Colon (tissue), 2 donors: Measurements from ENCODE around the gene CTIF.

Source experiments
- FAIRE-seq: peaks from 2 replicates; lab custom pipeline; 2012; peaks lifted over from hg19 to GRCh38; lab: Jason Lieb, UNC
- donor health status: control.
- donor health status: control.

CTIF gene

GRCh38 chr18:48851599-48851960, 312.7 kb downstream of the CTIF start:
- no peak for FAIRE-seq

- no peak for FAIRE-seq
These were observed 313.5 kb downstream of the CTIF start for GRCh38 chr18:48852292-48852691.

GRCh38 chr18:48852794-48853193, 314.0 kb downstream of the CTIF start:
- FAIRE-seq, result no peak

GRCh38 chr18:48853588-48853987, 314.8 kb downstream of the CTIF start:
- FAIRE-seq, result no peak

GRCh38 chr18:48854780-48855179, 315.9 kb downstream of the CTIF start:
- FAIRE-seq, result no peak

GRCh38 chr18:48855422-48856377, 316.9 kb downstream of the CTIF start:
- no peak for FAIRE-seq

GRCh38 chr18:48857023-48857694, 318.3 kb downstream of the CTIF start:
- FAIRE-seq, result no peak

GRCh38 chr18:48858676-48859075, 319.8 kb downstream of the CTIF start:
- no peak for FAIRE-seq

GRCh38 chr18:48859311-48860268, 320.8 kb downstream of the CTIF start:
- FAIRE-seq, result no peak

GRCh38 chr18:48860269-48861180, 321.7 kb downstream of the CTIF start:
- FAIRE-seq, result no peak

- no peak for FAIRE-seq
These were observed 322.4 kb downstream of the CTIF start for GRCh38 chr18:48861181-48861708.

GRCh38 chr18:48862132-48862531, 323.3 kb downstream of the CTIF start:
- no peak for FAIRE-seq

- FAIRE-seq, result no peak
These were observed 323.9 kb downstream of the CTIF start for GRCh38 chr18:48862678-48863270.

- FAIRE-seq, result no peak
These were observed 324.7 kb downstream of the CTIF start for GRCh38 chr18:48863432-48864065.

- no peak for FAIRE-seq
These were observed 326.0 kb downstream of the CTIF start for GRCh38 chr18:48864876-48865275.

- no peak for FAIRE-seq
These were observed 327.4 kb downstream of the CTIF start for GRCh38 chr18:48866028-48866733.

- FAIRE-seq, result no peak
These were observed 328.0 kb downstream of the CTIF start for GRCh38 chr18:48866856-48867255.

GRCh38 chr18:48867978-48868377, 329.1 kb downstream of the CTIF start:
- FAIRE-seq, result no peak
